GM18861 (cell line): ENCODE results near the gene CD53.
"Not testable (repeated sequence)": the region's sequence is repeated elsewhere in the genome, so short reads cannot be mapped to it uniquely, and the experiment has no call there.

Experiments
- ATAC-seq: cut with Tn5 transposase; IDR thresholded peaks from one replicate; pipeline ENCODE4 v1.9.1; 2021; ENCODE audit not compliant: unreplicated experiment

The CD53 gene

DNA sequence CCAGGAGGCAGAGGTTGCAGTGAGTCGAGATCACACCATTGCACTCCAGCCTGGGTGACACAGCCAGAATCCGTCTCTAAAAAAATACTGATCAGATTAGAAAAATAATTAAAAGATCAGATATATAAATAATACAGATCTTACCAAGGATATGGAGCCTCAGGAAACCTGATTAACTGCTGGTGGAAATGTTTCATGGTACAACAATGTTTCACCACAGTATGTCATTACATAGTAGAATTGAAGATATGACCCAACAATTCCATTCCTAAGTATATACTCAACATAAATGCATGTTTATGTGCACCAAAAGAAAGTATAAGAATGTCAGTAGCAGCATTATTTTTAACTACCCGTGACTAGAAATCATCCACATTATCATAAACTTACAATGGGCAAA, 41.7 kb downstream of the CD53 start:
- ATAC-seq = no peak

DNA sequence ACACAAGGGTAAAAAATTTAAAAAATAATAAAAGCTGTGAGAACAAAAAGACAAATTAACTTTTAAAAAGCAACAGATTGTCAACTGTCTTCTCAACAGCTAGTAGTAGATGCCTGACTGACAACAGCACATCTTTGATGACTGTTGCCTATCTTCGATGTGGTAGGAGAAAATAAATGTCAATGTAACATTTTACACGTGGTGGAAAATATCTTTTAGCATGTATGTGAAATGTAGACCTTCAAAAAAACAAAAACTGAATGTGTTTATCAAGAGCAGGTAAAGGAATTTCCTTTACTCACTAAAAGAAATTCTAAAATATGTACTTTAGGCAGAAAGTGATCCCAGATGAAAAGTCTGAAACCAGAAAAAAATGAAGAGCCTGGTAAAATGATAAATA, 42.9 kb downstream of the CD53 start:
- no peak for ATAC-seq

DNA sequence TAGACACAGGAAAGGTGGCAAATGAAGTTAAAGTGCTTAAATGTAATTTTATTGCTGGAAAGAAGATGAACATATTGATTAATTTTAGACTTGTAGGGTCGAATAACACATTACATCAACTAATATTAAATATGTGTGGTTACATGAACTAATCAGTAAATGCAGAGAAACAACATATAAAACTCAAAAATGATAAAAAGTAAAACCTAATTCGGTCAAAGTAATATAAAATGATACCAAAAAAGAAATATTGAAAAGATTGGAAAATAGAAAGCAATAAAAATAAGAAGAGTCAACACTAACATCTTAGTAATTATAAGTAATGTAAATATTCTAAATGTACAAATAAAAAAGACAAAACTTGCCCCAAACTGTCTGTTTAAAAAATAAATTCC, 43.3 kb downstream of the CD53 start:
- ATAC-seq = no peak

DNA sequence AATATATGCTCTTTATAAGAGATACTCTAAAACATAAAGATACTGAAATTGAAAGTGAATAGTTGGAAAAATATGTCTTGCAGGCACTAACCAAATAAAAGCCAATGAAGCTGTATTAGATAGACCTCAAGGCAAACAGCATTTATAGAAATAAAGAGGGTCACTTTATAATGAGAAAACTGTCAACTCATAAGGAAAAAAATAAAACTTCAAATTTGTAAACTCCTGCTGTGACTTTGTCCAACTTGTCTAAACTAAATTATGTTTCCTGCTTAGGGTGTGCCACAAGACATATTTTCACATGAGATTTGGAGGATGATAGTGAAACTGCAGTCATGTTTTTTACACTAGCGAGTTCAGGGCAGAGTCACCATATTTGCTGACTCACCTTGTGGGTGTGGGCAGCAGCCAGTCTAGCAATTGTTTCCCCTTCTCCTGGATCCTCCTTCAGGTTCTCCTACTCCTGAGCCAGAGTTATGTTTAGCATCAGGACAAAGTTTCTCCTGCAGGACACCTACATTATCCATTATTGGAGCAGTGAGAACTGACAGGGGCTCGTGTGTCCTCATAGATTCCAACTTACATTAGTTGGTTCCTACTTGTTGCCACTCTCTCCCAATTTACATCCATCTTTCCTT, 43.8 kb downstream of the CD53 start:
- ATAC-seq = peak; percentile 66

DNA sequence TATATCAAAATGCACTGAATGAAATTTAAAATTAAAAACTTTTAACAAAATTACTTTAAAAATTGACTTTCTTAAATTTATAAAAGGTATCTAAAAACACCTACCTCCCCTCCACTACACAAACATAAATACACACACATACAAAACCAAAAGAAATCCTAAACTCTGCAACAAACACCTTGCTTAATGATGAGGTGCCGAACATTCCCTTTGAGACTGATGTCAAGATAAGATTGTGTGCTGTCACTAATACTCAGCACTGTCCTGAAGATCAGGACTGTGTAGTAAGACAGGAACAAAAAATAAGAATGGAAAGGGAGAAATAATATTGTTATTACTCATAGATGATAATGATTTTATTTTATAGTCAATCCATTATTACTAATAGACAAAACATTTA, 45.1 kb downstream of the CD53 start:
- ATAC-seq = no peak

DNA sequence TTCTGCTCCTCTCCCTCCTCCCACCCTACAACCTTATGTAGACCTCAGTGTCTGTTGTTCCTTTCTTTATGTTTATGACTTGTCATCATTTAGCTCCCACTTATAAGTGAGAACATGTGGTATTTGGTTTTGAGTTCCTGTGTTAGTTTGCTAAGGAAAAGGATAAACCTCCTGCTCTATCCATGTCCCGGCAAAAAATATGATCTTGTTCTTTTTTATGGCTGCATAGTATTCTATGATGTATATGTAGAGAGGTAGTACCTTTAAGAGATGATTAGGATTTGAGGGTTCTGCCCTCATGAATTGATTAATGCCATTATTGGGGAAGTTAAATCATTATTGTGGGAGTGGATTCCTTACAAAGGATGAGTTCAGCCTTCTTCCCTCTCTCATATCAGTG, 49.0 kb downstream of the CD53 start:
- no peak for ATAC-seq

DNA sequence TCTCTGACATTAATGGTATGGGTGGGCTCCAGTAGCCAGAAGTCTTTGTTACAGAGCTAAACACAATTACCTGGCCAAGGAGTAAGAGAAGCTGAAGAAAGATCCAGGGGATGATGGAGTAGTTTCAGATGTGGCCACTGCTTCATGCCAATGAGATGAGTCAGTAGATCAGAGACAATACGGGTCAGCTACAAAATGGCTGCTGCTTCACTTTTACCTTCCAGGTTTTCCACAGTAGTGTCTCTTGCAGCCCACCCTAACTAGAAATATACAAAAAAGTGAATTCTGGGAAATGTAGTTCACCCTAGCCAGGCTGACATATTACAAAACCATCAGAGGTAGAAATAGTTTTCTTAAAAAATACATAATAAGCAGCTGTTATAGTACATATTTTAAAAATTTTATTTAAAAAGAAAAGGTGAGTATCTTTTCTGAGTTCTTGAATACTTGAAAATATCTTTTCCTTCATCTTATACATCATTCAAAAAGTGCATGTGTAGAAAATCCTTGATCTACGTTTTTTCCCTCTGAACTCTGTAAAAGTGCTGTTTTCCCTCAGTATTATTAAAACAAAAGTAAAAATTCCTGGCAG, 54.6 kb downstream of the CD53 start:
- no peak for ATAC-seq

DNA sequence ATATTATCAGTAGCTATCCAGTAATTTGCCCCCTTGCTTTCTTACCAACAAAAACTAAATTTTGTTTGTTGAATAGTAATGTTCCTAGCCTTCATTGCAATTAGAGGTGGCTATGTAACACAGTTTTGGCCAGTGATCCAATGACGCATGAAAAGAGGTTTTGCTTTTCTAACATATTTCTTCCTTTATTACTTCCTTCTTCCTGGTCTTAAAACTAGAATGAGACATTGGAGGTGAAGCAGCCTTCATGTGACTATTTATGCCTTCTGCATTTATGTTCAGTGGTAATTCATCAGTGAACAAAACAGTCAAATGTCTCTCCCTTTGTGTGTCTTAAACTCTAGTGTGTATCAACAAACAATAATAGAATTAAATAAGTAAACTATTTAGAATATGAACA, 55.2 kb downstream of the CD53 start:
- no peak for ATAC-seq

DNA sequence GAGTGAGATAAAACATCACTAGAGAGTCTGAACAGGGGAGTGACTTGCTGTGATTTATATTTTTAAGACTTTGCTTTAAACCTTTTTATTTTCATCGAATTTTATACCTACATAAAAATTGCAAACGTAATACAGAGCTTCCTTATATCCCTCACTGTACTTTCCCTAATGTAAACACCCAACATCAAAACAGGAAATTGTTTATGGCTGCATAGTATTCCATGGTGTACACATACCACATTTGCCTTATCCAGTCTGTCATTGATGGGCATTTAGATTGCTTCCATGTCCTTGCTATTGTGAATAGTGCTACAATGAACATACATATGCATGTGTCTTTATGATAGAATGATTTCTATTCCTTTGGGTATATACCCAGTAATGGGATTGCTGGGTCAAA, 56.0 kb downstream of the CD53 start:
- no peak for ATAC-seq

DNA sequence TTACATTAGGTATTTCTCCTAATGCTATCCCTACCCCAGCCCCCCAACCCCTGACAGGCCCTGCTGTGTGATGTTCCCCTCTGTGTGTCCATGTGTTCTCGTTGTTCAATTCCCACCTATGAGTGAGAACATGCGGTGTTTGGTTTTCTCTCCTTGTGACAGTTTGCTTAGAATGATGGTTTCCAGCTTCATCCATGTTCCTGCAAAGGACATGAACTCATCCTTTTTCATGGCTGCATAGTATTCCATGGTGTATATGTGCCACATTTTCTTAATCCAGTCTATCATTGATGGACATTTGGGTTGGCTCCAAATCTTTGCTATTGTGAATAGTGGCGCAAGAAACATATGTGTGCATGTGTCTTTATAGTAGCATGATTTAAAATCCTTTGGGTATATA, 58.1 kb downstream of the CD53 start:
- not testable (repeated sequence) for ATAC-seq

DNA sequence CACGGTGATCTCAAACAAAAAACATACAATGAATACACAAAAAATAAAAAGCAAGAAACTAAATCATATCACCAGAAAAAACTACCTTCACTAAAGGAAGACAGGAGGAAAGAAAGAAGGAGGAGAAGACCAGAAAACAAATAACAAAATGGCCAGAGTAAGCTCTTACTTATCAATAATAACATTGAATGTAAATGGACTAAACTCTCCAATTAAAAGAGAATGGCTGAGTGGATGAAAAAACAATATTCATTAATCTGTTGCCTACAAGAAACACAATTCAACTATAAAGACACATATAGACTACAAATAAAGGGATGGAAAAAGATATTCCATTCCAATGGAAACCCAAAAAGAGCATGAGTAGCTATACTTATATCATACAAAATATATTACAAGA, 63.6 kb downstream of the CD53 start:
- no peak for ATAC-seq

DNA sequence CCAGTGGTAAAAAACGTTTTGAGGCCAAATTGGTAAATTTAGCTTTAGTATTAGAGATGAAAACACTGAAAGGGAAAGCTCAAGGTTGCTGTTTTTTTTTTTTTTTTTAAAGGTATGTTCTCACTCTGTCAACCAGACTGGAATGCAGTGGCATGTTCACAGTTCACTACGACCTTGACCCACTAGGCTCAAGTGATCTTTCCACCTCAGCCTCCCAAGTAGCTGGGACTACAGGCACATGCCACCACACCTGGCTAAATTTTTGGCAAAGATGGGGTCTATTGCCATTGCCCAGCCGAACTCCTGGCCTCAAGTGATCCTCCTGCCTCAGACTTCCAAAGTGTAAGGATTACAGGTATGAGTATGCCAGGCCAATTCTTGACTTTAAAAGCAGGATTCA, 71.9 kb downstream of the CD53 start:
- ATAC-seq = no peak

DNA sequence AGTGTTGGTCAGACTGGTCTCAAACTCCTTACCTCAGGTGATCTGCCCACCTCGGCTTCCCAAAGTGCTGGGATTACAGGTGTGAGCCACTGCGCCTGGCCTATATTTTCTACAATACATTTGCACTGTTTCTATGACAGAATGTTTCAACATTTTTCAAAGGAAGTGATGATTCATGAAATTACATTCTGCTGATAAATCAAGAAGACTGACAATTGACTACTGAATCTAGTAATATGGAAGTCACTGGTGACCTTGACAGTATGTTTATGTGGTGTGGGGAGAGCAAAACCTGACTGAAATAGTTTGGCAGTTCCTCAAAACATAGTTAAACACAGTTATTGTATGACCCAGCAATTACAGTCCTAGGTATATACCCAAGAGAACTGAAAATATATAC, 72.7 kb downstream of the CD53 start:
- ATAC-seq = no peak

DNA sequence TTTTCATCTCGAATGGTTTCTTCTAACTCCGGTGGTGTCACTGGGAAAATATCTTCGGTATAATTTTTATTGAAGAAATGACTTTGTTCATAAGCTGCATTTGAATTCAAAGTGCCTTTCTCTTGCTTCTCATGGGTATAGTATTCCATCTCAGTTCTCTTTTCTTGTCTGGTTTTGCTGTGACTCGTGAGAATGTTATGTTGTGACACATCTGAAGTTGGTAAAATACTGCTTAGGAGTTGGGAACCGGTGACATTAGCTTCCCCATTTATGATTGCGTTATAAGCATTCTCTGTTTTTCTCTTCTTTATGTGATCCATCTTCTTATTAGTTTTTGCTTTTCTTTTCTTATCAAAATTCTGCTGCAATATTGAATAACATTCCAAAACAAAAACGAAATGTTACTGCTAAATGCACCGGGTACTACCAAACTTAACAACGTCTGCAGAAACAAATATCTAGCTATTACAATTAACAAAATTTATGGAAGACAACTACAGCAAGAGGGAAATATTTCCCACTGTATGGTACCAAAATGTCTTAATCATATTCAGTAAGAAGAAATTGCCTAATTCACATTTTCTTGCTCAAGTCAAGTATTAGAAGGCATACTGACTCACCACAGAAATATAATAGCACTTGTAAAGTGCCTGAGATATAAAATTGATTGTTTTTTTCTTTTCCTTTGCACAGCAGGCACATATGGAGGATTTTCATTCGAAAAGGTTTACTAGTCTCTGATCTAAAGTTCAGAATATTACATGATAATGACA, 75.3 kb downstream of the CD53 start:
- no peak for ATAC-seq
